ENCODE measurements around the gene SMARCB1.

Gene SMARCB1

DNA sequence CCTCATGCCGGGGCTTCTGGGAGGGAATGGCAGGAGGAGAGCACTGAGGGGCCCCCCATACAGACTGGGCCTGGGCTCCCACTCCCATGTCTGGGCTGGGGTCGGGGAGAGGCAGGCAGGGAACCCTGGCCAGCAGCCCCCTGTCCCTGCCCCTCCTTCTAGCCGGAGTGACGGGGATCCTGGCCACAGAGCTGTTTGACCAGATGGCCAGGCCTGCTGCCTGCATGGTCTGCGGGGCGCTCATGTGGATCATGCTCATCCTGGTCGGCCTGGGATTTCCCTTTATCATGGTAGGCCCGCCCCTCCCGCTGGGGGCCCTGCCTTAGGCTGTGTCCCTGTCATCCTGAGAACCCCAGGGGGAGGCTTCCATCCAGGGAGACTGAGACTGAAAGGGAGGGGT is 97.4 kb downstream of the SMARCB1 start:
- DNase-seq (ENCODE audit: low read depth), result no peak

Data from HS-27A (cell line).